Activated naive CD4-positive, alpha-beta T cell treated with anti-CD3 and anti-CD28 coated beads, Interleukin-2, amount 50 U/mL, for 24 hours (primary cell): Measurements from ENCODE around the gene PXDN.
A peak's percentile ranks its signal among the peaks of the same experiment; 100 is the strongest.

Experiments
- H3K27ac Mint-ChIP-seq: one replicate; pipeline ENCODE4 v1.8.0; 2021; ENCODE audit warnings: mild to moderate bottlenecking, mixed read lengths
- H3K27me3 Mint-ChIP-seq: one replicate; pipeline ENCODE4 v1.8.0; 2021; ENCODE audit warnings: mixed read lengths
- H3K36me3 Mint-ChIP-seq: one replicate; pipeline ENCODE4 v1.8.0; 2021; ENCODE audit warnings: mixed read lengths
- H3K4me1 Mint-ChIP-seq: one replicate; pipeline ENCODE4 v1.8.0; 2021; ENCODE audit warnings: mixed read lengths
- H3K4me3 Mint-ChIP-seq: one replicate; pipeline ENCODE4 v1.8.0; 2021; ENCODE audit warnings: mild to moderate bottlenecking, mixed read lengths
- H3K9me3 Mint-ChIP-seq: one replicate; pipeline ENCODE4 v1.8.0; 2021; ENCODE audit warnings: mixed read lengths

The PXDN gene, protein sequence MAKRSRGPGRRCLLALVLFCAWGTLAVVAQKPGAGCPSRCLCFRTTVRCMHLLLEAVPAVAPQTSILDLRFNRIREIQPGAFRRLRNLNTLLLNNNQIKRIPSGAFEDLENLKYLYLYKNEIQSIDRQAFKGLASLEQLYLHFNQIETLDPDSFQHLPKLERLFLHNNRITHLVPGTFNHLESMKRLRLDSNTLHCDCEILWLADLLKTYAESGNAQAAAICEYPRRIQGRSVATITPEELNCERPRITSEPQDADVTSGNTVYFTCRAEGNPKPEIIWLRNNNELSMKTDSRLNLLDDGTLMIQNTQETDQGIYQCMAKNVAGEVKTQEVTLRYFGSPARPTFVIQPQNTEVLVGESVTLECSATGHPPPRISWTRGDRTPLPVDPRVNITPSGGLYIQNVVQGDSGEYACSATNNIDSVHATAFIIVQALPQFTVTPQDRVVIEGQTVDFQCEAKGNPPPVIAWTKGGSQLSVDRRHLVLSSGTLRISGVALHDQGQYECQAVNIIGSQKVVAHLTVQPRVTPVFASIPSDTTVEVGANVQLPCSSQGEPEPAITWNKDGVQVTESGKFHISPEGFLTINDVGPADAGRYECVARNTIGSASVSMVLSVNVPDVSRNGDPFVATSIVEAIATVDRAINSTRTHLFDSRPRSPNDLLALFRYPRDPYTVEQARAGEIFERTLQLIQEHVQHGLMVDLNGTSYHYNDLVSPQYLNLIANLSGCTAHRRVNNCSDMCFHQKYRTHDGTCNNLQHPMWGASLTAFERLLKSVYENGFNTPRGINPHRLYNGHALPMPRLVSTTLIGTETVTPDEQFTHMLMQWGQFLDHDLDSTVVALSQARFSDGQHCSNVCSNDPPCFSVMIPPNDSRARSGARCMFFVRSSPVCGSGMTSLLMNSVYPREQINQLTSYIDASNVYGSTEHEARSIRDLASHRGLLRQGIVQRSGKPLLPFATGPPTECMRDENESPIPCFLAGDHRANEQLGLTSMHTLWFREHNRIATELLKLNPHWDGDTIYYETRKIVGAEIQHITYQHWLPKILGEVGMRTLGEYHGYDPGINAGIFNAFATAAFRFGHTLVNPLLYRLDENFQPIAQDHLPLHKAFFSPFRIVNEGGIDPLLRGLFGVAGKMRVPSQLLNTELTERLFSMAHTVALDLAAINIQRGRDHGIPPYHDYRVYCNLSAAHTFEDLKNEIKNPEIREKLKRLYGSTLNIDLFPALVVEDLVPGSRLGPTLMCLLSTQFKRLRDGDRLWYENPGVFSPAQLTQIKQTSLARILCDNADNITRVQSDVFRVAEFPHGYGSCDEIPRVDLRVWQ (N-terminal part only)

GRCh38 chr2:1744446-1745170 is at the start of gene PXDN:
PXDN (minus strand) TSS chr2:1744515; CDS start chr2:1744455, 60 bp downstream.
- H3K27me3 Mint-ChIP-seq = peaks cover 30% of the 10 kb centered on the region
- peaks cover 3% of the 10 kb centered on the region for H3K4me1 Mint-ChIP-seq
- H3K27ac Mint-ChIP-seq = no peak within 1 kb of the TSS
- no peaks in the 10 kb centered on the region for H3K36me3 Mint-ChIP-seq
- peak within 1 kb of the TSS; percentile 53 for H3K4me3 Mint-ChIP-seq
- H3K9me3 Mint-ChIP-seq = no peaks in the 10 kb centered on the region

GRCh38 chr2:1793868-1794445 is 49.6 kb upstream of the PXDN start:
- H3K9me3 Mint-ChIP-seq = no peaks in the 10 kb centered on the region
- H3K4me1 Mint-ChIP-seq = peaks cover 5% of the 10 kb centered on the region
- H3K4me3 Mint-ChIP-seq = no peak overlapping the region
- H3K27me3 Mint-ChIP-seq = no peaks in the 10 kb centered on the region
- no peaks in the 10 kb centered on the region for H3K36me3 Mint-ChIP-seq
- H3K27ac Mint-ChIP-seq = no peak overlapping the region

GRCh38 chr2:1793001-1793867 is 48.9 kb upstream of the PXDN start:
- Mint-ChIP-seq H3K36me3 (no peaks in the 10 kb centered on the region), H3K4me1 (peaks cover 2% of the 10 kb centered on the region), H3K27me3 (no peaks in the 10 kb centered on the region), H3K9me3 (no peaks in the 10 kb centered on the region), H3K27ac (no peak overlapping the region), H3K4me3 (no peak overlapping the region)

DNA sequence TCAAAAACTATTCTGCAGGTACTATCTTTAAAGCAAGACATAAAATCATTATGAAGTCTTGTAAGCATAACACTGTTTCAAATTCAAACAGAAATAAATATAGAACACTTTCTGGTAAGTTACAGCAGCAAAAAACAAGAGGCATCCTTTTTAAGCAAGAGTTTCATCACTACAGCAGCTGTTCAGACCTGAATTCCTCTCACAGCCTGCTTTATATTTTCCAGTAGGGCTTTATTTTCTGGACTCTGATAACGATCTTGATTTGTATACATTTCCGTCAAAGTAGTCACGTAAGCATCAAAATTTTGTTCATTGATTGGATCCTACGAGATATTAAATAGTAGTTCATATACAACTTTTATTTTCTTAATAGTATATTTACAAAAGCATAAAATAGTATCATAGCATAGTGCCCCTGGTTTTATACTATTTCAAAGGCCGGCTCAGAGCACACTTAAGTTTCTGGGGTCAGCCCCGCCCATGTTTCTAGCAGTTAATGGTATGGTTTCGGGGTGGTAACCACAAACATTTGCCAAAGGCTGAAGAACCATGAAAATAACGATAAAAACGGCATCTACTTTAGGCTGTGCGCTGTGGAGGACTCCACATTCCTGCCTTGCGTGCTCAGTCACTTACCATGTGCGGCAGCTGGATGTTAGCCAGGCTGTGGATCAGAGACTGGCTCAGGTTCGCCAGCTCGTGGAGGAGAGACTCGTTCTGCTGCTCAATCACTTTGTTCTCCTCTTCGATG is 47.5 kb upstream of the PXDN start:
- Mint-ChIP-seq H3K36me3 (no peaks in the 10 kb centered on the region), H3K4me1 (no peaks in the 10 kb centered on the region), H3K4me3 (no peak overlapping the region), H3K9me3 (no peaks in the 10 kb centered on the region), H3K27me3 (peaks cover 1% of the 10 kb centered on the region), H3K27ac (no peak overlapping the region)

DNA sequence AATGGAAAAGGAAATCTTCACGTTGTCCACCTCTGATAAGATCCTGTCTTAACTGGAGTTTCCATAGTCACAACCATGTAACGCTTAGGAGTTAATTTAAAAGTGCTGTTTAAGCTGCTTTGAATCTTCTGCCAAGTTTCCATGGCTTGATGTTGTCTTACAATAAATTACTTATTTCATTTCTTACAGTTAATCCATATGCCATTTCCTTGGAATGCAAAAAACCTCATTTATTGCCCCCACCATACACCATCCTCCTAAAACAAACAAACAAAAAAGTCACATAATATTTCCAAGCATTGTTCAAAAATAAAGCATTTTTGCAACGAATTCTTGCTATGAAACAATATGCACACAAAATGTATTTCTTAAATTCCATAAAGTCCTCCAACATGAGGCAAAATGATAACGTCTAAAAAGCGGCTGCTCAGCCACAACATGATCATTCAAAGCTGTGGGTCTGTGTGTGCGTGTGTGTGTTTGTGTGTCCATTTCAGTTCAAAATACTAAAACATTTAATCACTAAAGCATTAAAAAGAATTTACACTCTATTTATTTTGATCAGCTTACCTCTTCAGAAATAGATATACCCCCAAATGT is 46.8 kb upstream of the PXDN start:
- H3K27me3 Mint-ChIP-seq = peaks cover 1% of the 10 kb centered on the region
- H3K27ac Mint-ChIP-seq = no peak overlapping the region
- H3K36me3 Mint-ChIP-seq = no peaks in the 10 kb centered on the region
- no peak overlapping the region for H3K4me3 Mint-ChIP-seq
- no peaks in the 10 kb centered on the region for H3K4me1 Mint-ChIP-seq
- H3K9me3 Mint-ChIP-seq = no peaks in the 10 kb centered on the region

- Mint-ChIP-seq H3K36me3 (no peaks in the 10 kb centered on the region), H3K4me3 (no peak overlapping the region), H3K9me3 (no peaks in the 10 kb centered on the region), H3K27me3 (peaks cover 1% of the 10 kb centered on the region), H3K4me1 (no peaks in the 10 kb centered on the region), H3K27ac (no peak overlapping the region)
These were observed 46.2 kb upstream of the PXDN start for GRCh38 chr2:1790473-1790872.

GRCh38 chr2:1789610-1790009 is 45.3 kb upstream of the PXDN start:
- H3K4me3 Mint-ChIP-seq = no peak overlapping the region
- H3K9me3 Mint-ChIP-seq = no peaks in the 10 kb centered on the region
- no peaks in the 10 kb centered on the region for H3K36me3 Mint-ChIP-seq
- no peaks in the 10 kb centered on the region for H3K4me1 Mint-ChIP-seq
- peaks cover 1% of the 10 kb centered on the region for H3K27me3 Mint-ChIP-seq
- no peak overlapping the region for H3K27ac Mint-ChIP-seq

- no peak overlapping the region for H3K27ac Mint-ChIP-seq
- H3K36me3 Mint-ChIP-seq = no peaks in the 10 kb centered on the region
- H3K4me3 Mint-ChIP-seq = no peak overlapping the region
- H3K27me3 Mint-ChIP-seq = peaks cover 1% of the 10 kb centered on the region
- no peaks in the 10 kb centered on the region for H3K9me3 Mint-ChIP-seq
- H3K4me1 Mint-ChIP-seq = no peaks in the 10 kb centered on the region
These were observed 44.2 kb upstream of the PXDN start for GRCh38 chr2:1788478-1788959.

- H3K36me3 Mint-ChIP-seq = no peaks in the 10 kb centered on the region
- peaks cover 1% of the 10 kb centered on the region for H3K27me3 Mint-ChIP-seq
- no peaks in the 10 kb centered on the region for H3K9me3 Mint-ChIP-seq
- no peak overlapping the region for H3K4me3 Mint-ChIP-seq
- no peaks in the 10 kb centered on the region for H3K4me1 Mint-ChIP-seq
- no peak overlapping the region for H3K27ac Mint-ChIP-seq
These were observed 43.6 kb upstream of the PXDN start for GRCh38 chr2:1787755-1788477.

- Mint-ChIP-seq H3K36me3 (no peaks in the 10 kb centered on the region), H3K4me3 (no peak overlapping the region), H3K4me1 (no peaks in the 10 kb centered on the region), H3K9me3 (no peaks in the 10 kb centered on the region), H3K27me3 (peaks cover 5% of the 10 kb centered on the region), H3K27ac (no peak overlapping the region)
These were observed 40.8 kb upstream of the PXDN start for GRCh38 chr2:1784986-1785617.

- Mint-ChIP-seq H3K36me3 (no peaks in the 10 kb centered on the region), H3K9me3 (no peaks in the 10 kb centered on the region), H3K4me3 (no peak overlapping the region), H3K27ac (no peak overlapping the region), H3K4me1 (no peaks in the 10 kb centered on the region), H3K27me3 (peaks cover 5% of the 10 kb centered on the region)
These were observed 39.8 kb upstream of the PXDN start for GRCh38 chr2:1784087-1784486.

DNA sequence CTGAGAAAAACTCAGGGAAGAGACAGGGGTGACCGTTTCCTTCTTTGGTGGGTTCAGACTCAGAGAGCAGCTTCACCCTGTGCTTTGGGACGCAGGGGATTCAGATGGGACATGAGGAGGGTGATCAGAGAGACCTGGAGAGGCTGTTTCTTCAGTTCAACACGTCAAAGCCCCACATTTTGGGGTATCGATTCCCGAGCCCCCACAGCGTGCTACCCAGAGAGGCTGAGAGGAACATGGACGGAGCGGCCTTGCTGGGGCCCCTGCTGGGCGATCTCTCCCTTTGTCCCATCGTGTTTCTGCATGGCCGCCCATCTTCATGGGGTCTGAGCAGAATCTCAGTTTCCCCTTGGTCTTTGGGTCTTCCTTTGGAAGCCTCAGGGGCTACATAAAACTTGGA is 38.2 kb upstream of the PXDN start:
- H3K9me3 Mint-ChIP-seq = no peaks in the 10 kb centered on the region
- H3K4me1 Mint-ChIP-seq = no peaks in the 10 kb centered on the region
- no peak overlapping the region for H3K27ac Mint-ChIP-seq
- peaks cover 7% of the 10 kb centered on the region for H3K27me3 Mint-ChIP-seq
- H3K36me3 Mint-ChIP-seq = no peaks in the 10 kb centered on the region
- no peak overlapping the region for H3K4me3 Mint-ChIP-seq
